Measurements from ENCODE around the gene DNAJB1. TPM values are rescaled to one million over a fixed set of nuclear protein-coding genes. Genes with fewer than 3 reads are reported as not detected.
A peak's percentile ranks its signal among the peaks of the same experiment; 100 is the strongest.
"Not testable (repeated sequence)": the region's sequence is repeated elsewhere in the genome, so short reads cannot be mapped to it uniquely, and the experiment has no call there.

The DNAJB1 gene
- total RNA-seq, 1 experiment from 2014 or later: 71.6 TPM

GRCh38 chr19:14565765-14566711 is 47.8 kb upstream of the DNAJB1 start:
- DNase-seq (ENCODE audit: unreplicated experiment): no peak
- Mint-ChIP-seq H3K4me3 (ENCODE audit: unreplicated experiment) (no peak overlapping the region), H3K36me3 (ENCODE audit: insufficient read depth, unreplicated experiment) (no peaks in the 10 kb centered on the region), H3K27ac (ENCODE audit: low read depth, unreplicated experiment) (no peak overlapping the region), H3K4me1 (ENCODE audit: insufficient read depth, unreplicated experiment) (peaks cover 20% of the 10 kb centered on the region), H3K9me3 (ENCODE audit: unreplicated experiment) (no peaks in the 10 kb centered on the region), H3K27me3 (ENCODE audit: insufficient read depth, unreplicated experiment) (no peaks in the 10 kb centered on the region)
- CTCF ChIA-PET: no interaction called here
- TF ChIP-seq CTCF (IDR thresholded peaks at IDR 0.05; ENCODE audit: unreplicated experiment): no peak
- no TSS peak for BruUV-seq (replicated peaks)
- intact Hi-C loops (cut with micrococcal nuclease): no loop called here
- POLR2A ChIA-PET: no interaction called here

DNA sequence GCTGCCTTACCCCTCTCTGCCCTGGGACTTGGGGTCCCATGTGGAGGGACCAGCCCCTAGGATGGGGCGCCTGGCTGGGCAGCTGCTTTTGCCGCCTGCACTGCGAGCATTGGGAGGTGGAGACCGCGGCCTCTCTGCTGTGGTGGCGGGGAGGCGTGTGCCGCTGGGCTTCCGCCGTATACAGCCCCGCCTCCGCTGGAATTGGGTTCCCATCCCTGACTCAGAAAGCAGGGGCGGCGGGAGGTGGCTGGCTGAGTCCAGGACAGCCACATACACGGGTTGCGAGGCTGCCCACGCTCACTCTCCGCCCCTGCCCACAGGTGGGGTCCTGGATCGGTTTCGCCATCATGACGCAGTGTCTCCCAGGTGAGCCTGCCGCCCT is 47.1 kb upstream of the DNAJB1 start:
- CTCF ChIA-PET: no interaction called here
- Mint-ChIP-seq H3K27ac (ENCODE audit: low read depth, unreplicated experiment) (no peak overlapping the region), H3K4me3 (ENCODE audit: unreplicated experiment) (no peak overlapping the region), H3K9me3 (ENCODE audit: unreplicated experiment) (no peaks in the 10 kb centered on the region), H3K4me1 (ENCODE audit: insufficient read depth, unreplicated experiment) (peaks cover 24% of the 10 kb centered on the region), H3K27me3 (ENCODE audit: insufficient read depth, unreplicated experiment) (no peaks in the 10 kb centered on the region), H3K36me3 (ENCODE audit: insufficient read depth, unreplicated experiment) (no peaks in the 10 kb centered on the region)
- BruUV-seq (replicated peaks): no TSS peak
- POLR2A ChIA-PET: interaction anchor here (0.7 kb wide), 1 partner anchor 427 kb away, joined by 3 read pairs; no protein-coding TSS in a partner anchor
- no peak for DNase-seq (ENCODE audit: unreplicated experiment)
- intact Hi-C loops (cut with micrococcal nuclease): no loop called here
- TF ChIP-seq CTCF (IDR thresholded peaks at IDR 0.05; ENCODE audit: unreplicated experiment): no peak

GRCh38 chr19:14564652-14565297 is 46.6 kb upstream of the DNAJB1 start:
- not testable (repeated sequence) for DNase-seq (ENCODE audit: unreplicated experiment); H3K36me3 Mint-ChIP-seq (ENCODE audit: insufficient read depth, unreplicated experiment)

DNA sequence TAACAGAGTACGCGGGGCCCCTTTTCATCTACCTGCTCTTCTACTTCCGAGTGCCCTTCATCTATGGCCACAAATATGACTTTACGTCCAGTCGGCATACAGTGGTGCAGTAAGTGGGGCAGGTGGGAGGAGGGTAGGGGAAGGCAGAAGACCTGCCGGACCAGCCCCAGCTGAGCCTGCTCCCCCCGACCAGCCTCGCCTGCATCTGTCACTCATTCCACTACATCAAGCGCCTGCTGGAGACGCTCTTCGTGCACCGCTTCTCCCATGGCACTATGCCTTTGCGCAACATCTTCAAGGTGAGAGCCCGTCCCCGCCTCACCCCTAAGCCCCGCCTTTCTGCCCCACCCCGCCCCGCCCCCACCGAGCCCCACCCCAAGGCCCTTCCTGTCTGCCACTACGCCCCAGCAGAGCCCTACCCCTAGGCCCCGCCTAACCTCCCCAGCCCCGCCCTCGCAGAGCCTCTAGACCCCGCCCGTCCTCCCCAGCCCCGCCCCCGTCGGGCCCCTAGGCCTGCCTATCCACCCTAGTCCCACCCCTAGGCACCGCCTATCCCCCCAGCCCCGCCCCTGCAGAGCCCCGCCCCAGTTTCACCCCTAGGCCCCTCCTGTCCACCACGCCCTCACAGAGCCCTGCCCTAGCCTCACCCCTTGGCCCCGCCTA is 45.9 kb upstream of the DNAJB1 start:
- intact Hi-C loops (cut with micrococcal nuclease): no loop called here
- Mint-ChIP-seq H3K9me3 (ENCODE audit: unreplicated experiment) (no peaks in the 10 kb centered on the region), H3K4me3 (ENCODE audit: unreplicated experiment) (no peak overlapping the region), H3K4me1 (ENCODE audit: insufficient read depth, unreplicated experiment) (peaks cover 21% of the 10 kb centered on the region), H3K36me3 (ENCODE audit: insufficient read depth, unreplicated experiment) (no peaks in the 10 kb centered on the region), H3K27me3 (ENCODE audit: insufficient read depth, unreplicated experiment) (no peaks in the 10 kb centered on the region), H3K27ac (ENCODE audit: low read depth, unreplicated experiment) (no peak overlapping the region)
- peak; percentile 81 for DNase-seq (ENCODE audit: unreplicated experiment)
- no peak for TF ChIP-seq CTCF (IDR thresholded peaks at IDR 0.05; ENCODE audit: unreplicated experiment)
- CTCF ChIA-PET: no interaction called here
- POLR2A ChIA-PET: interaction anchor here (0.7 kb wide), 1 partner anchor 46 kb away, joined by 3 read pairs; the partner anchor contains the start of gene DNAJB1
- BruUV-seq (replicated peaks): no TSS peak

More at GRCh38 chr19:14564652-14565297, 46.6 kb upstream of the DNAJB1 start:
- H3K27me3 Mint-ChIP-seq (ENCODE audit: insufficient read depth, unreplicated experiment); CTCF ChIA-PET; H3K9me3 Mint-ChIP-seq (ENCODE audit: unreplicated experiment); intact Hi-C loops (cut with micrococcal nuclease); H3K4me3 Mint-ChIP-seq (ENCODE audit: unreplicated experiment); H3K27ac Mint-ChIP-seq (ENCODE audit: low read depth, unreplicated experiment): not testable (repeated sequence)
- TSS peak; percentile 65 for BruUV-seq (replicated peaks)
- peaks cover 26% of the 10 kb centered on the region for H3K4me1 Mint-ChIP-seq (ENCODE audit: insufficient read depth, unreplicated experiment)
- POLR2A ChIA-PET: interaction anchor here (0.7 kb wide), 1 partner anchor 427 kb away, joined by 3 read pairs; no protein-coding TSS in a partner anchor
